ENCODE data around the gene WWOX. TPM values are rescaled to one million over a fixed set of nuclear protein-coding genes. Genes with fewer than 3 reads are reported as not detected.
"Not testable (repeated sequence)": the region's sequence is repeated elsewhere in the genome, so short reads cannot be mapped to it uniquely, and the experiment has no call there.

The WWOX gene
- total and polyA plus RNA-seq, 2 of the 13 experiments (the other 11 are each of a cell fraction or from before 2014, with no cell fraction given), result 9.1 to 37.4 TPM

DNA sequence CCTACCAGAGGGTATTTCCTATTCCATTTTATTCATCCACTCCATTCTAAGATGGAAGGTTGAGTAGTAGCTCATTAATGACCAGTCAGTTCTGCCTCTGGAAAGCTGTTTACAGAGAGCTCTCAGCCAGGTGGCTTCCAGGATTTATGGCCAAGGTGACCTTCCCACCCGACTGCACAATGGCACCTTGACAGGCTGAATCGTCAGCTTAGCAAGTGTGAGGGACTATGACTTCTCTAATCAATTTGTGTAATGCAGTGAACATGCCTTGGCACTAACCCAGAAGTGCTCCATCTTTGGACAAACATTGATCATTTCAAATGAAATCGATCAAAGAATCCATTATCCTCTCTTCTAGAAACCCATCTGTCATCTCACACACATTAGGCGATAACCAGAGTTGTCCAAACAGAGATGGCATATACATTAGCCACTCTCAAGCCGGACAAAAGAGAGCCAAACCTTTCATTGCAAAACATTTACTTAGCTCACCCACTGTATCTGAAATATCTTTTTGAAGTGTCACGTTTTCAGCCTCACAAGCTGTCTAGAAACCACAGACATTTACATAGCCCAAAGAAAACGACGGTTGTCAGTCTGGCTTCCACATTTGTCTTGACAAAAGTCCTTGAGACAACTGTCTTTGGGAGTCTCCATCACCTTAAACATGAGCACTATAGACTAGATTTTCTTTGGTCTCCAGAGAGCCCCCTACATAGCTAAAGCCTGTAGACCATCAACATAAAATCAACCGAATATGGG, 41.5 kb upstream of the WWOX start:
- Histone ChIP-seq H3K79me2 (ENCODE audit: insufficient read depth, low read length) (no peaks in the 10 kb centered on the region), H3K27ac (ENCODE audit: extremely low read length, insufficient read depth, low read length) (no peak overlapping the region), H3K36me3 (replicated peaks in 1 of 2; ENCODE audit: control insufficient read depth in 1 of 2, insufficient read depth in 2 of 2, low read length in 2 of 2) (no peaks in the 10 kb centered on the region), H4K20me1 (ENCODE audit: insufficient read depth, low read length) (no peaks in the 10 kb centered on the region), H3K4me2 (ENCODE audit: low read depth, low read length) (no peak overlapping the region), H2AFZ (ENCODE audit: low read length) (no peak overlapping the region), H3K9ac (ENCODE audit: insufficient read depth, low read depth, low read length) (no peak overlapping the region), H3K4me3 (replicated peaks in 1 of 3; ENCODE audit: insufficient read depth in 1 of 3, low read depth in 2 of 3, low read length in 3 of 3) (no peak overlapping the region), H3K4me1 (ENCODE audit: insufficient read depth, low read length) (peaks cover 7% of the 10 kb centered on the region; the same call in 1 of the 2 replicates), H3K9me3 (ENCODE audit: low read length) (no peaks in the 10 kb centered on the region), H3K27me3 (ENCODE audit: control insufficient read depth in 1 of 2, insufficient read depth in 2 of 2, low read length in 2 of 2) (peaks cover 0 to 6% of the 10 kb centered on the region in 2 experiments; a peak in 3 of 5 replicates)
- POLR2A ChIA-PET, result no interaction called here
- TF ChIP-seq, protein P1, sequence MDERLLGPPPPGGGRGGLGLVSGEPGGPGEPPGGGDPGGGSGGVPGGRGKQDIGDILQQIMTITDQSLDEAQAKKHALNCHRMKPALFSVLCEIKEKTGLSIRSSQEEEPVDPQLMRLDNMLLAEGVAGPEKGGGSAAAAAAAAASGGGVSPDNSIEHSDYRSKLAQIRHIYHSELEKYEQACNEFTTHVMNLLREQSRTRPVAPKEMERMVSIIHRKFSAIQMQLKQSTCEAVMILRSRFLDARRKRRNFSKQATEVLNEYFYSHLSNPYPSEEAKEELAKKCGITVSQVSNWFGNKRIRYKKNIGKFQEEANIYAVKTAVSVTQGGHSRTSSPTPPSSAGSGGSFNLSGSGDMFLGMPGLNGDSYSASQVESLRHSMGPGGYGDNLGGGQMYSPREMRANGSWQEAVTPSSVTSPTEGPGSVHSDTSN (CRISPR knock-in tag; IDR thresholded peaks at IDR 0.05), result no peak
- no TSS peak for BruUV-seq (replicated peaks)
- FAIRE-seq (no peak), DNase-seq (ENCODE audit: low spot score) (no peak), ATAC-seq (no peak)
- in situ Hi-C loops (cut with HindIII; ENCODE audit: extremely low pct_ligation_motif_present, low pct_unique_long_range_greater_than_20kb), result no loop called here
- CTCF ChIA-PET (ENCODE audit: low intra/inter-chr PET ratio, low total read pairs), result no interaction called here
- intact Hi-C loops (cut with micrococcal nuclease; ENCODE audit: unreplicated experiment), result no loop called here
- WGBS (ENCODE audit: low lambda C conversion rate), result 4% methylated on average over 9 of the region's 9 CpGs

DNA sequence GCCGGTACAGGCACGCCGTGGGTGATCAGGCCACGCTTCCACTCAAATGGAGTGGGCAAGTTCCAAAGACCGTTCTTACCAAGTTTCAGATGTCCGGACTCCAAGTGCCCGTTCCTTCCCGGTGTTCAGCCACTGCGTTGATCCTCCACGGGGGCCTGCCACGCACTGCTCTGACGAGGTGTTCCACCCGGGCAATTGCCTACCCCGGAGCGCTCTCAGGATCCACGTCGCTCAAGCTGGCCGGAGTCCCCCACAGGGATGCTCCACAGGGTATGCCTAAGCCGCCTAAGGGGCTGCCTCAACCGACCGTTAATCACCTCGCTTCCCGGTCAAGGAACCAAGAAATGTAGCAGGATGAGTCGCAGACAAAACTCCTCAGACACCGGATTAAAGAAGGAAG, 39.6 kb upstream of the WWOX start:
- H3K4me3 ChIP-seq (replicated peaks in 1 of 3; ENCODE audit: insufficient read depth in 1 of 3, low read depth in 2 of 3, low read length in 3 of 3); H3K27me3 ChIP-seq (ENCODE audit: control insufficient read depth in 1 of 2, insufficient read depth in 2 of 2, low read length in 2 of 2); H3K79me2 ChIP-seq (ENCODE audit: insufficient read depth, low read length); H3K9me3 ChIP-seq (ENCODE audit: low read length); DNase-seq (ENCODE audit: low spot score); H3K9ac ChIP-seq (ENCODE audit: insufficient read depth, low read depth, low read length); H3K27ac ChIP-seq (ENCODE audit: extremely low read length, insufficient read depth, low read length); POLR2A ChIA-PET; H3K4me1 ChIP-seq (ENCODE audit: insufficient read depth, low read length); FAIRE-seq; BruUV-seq (replicated peaks); H3K36me3 ChIP-seq (replicated peaks in 1 of 2; ENCODE audit: control insufficient read depth in 1 of 2, insufficient read depth in 2 of 2, low read length in 2 of 2); H3K4me2 ChIP-seq (ENCODE audit: low read depth, low read length); intact Hi-C loops (cut with micrococcal nuclease; ENCODE audit: unreplicated experiment); H2AFZ ChIP-seq (ENCODE audit: low read length); CTCF ChIA-PET (ENCODE audit: low intra/inter-chr PET ratio, low total read pairs); in situ Hi-C loops (cut with HindIII; ENCODE audit: extremely low pct_ligation_motif_present, low pct_unique_long_range_greater_than_20kb); ATAC-seq; H4K20me1 ChIP-seq (ENCODE audit: insufficient read depth, low read length): not testable (repeated sequence)
- WGBS (ENCODE audit: low lambda C conversion rate), result 71% methylated on average over 22 of the region's 25 CpGs
